GM23338 (cell line): ENCODE results near the gene MAP3K5. TPM values are rescaled to one million over a fixed set of nuclear protein-coding genes. Genes with fewer than 3 reads are reported as not detected.

Experiments
- ATAC-seq: fragments of 200-7000 bp; cut with Tn5 transposase; 3 replicates; pipeline ENCODE4 v1.9.1; 2020
- DNase-seq: peaks from one replicate; pipeline ENCODE4 v3.0.0-alpha.2; 2015; ENCODE audit warnings: low spot score
- H2AFZ ChIP-seq: fragments of 200-600 bp; sonication (generic); 2 replicates; pipeline ENCODE4 v1.8.0; 2016; ENCODE audit warnings: antibody characterized with exemption, mild to moderate bottlenecking, moderate library complexity
- H3F3A ChIP-seq: fragments of 200-600 bp; sonication (generic); replicated peaks from 2 replicates; pipeline ENCODE4 v1.8.0; 2017; ENCODE audit warnings: antibody characterized with exemption, mixed run types, low read depth
- H3K27ac ChIP-seq: fragments of 200-600 bp; sonication (generic); 2 replicates; pipeline ENCODE4 v1.6.1; 2016; ENCODE audit warnings: low read depth
- H3K27me3 ChIP-seq: fragments of 200-600 bp; sonication (generic); 2 replicates; pipeline ENCODE4 v1.8.0; 2016; ENCODE audit warnings: mild to moderate bottlenecking, mixed run types, moderate library complexity; ENCODE audit not compliant: insufficient read depth
- H3K36me3 ChIP-seq: fragments of 200-600 bp; sonication (generic); 2 replicates; pipeline ENCODE4 v1.8.0; 2016; ENCODE audit warnings: mild to moderate bottlenecking; ENCODE audit not compliant: insufficient read depth
- H3K4me1 ChIP-seq: fragments of 200-600 bp; sonication (generic); 2 replicates; pipeline ENCODE4 v1.8.0; 2016; ENCODE audit warnings: mild to moderate bottlenecking, moderate library complexity; ENCODE audit not compliant: insufficient read depth
- H3K4me2 ChIP-seq: fragments of 200-600 bp; sonication (generic); 2 replicates; pipeline ENCODE4 v1.7.1; 2017; ENCODE audit warnings: mixed run types
- H3K4me3 ChIP-seq: fragments of 200-600 bp; sonication (generic); 2 replicates; pipeline ENCODE4 v1.6.1; 2016; ENCODE audit warnings: mixed run types
- H3K79me2 ChIP-seq: fragments of 200-600 bp; sonication (generic); replicated peaks from 2 replicates; pipeline ENCODE4 v1.8.0; 2017; ENCODE audit warnings: mild to moderate bottlenecking; ENCODE audit not compliant: insufficient read depth
- H3K9me2 ChIP-seq: fragments of 200-600 bp; sonication (generic); 2 replicates; pipeline ENCODE4 v1.8.0; 2017; ENCODE audit not compliant: insufficient read depth
- H4K20me1 ChIP-seq: fragments of 200-600 bp; sonication (generic); replicated peaks from 2 replicates; pipeline ENCODE4 v1.8.0; 2017; ENCODE audit warnings: mild to moderate bottlenecking; ENCODE audit not compliant: insufficient read depth
- H3K27ac Mint-ChIP-seq: 2 replicates; pipeline ENCODE4 v1.8.0; 2020; ENCODE audit warnings: inconsistent platforms, mild to moderate bottlenecking, moderate library complexity, mixed read lengths
- H3K27me3 Mint-ChIP-seq: 3 replicates; pipeline ENCODE4 v1.8.0; 2022; ENCODE audit warnings: low read depth, mild to moderate bottlenecking, moderate library complexity, mixed read lengths, inconsistent platforms; ENCODE audit not compliant: insufficient read depth, poor library complexity
- H3K36me3 Mint-ChIP-seq: 3 replicates; pipeline ENCODE4 v1.8.0; 2021; ENCODE audit warnings: low read depth, mild to moderate bottlenecking, inconsistent platforms, moderate library complexity, mixed read lengths
- H3K4me1 Mint-ChIP-seq: 3 replicates; pipeline ENCODE4 v1.8.0; 2020; ENCODE audit warnings: mild to moderate bottlenecking, inconsistent platforms, mixed read lengths
- H3K4me3 Mint-ChIP-seq: 3 replicates; pipeline ENCODE4 v1.8.0; 2021; ENCODE audit warnings: moderate library complexity, mild to moderate bottlenecking, inconsistent platforms, mixed read lengths
- H3K9me3 Mint-ChIP-seq: 3 replicates; pipeline ENCODE4 v1.8.0; 2020; ENCODE audit warnings: moderate library complexity, mild to moderate bottlenecking, inconsistent platforms, mixed read lengths
- CREB1 ChIP-seq: fragments of 250-450 bp; sonication (Bioruptor Pico); IDR thresholded peaks from 2 replicates; pipeline ENCODE4 v1.5.0; 2020; ENCODE audit warnings: low read depth, mild to moderate bottlenecking, moderate library complexity
- CTCF ChIP-seq, 2 experiments: fragments of 200-600 bp in 1 of 2; sonication (generic) in 1 of 2; conservative IDR thresholded peaks; 2 replicates each; pipeline versions ENCODE4 v1.5.1 to v1.6.1; 2016 to 2017; ENCODE audit warnings: antibody characterized with exemption in 2 of 2, low read depth in 2 of 2, mild to moderate bottlenecking in 2 of 2, moderate library complexity in 1 of 2
- ETS1 ChIP-seq: IDR thresholded peaks from 2 replicates; pipeline ENCODE4 v1.6.1; 2016; ENCODE audit warnings: antibody characterized with exemption
- EZH2 ChIP-seq: fragments of 200-600 bp; sonication (generic); IDR thresholded peaks from one replicate; pipeline ENCODE4 v1.8.0; 2017; ENCODE audit warnings: antibody characterized with exemption, mild to moderate bottlenecking, low read depth; ENCODE audit not compliant: unreplicated experiment
- EZH2phosphoT487 ChIP-seq: fragments of 200-600 bp; sonication (generic); IDR thresholded peaks from one replicate; pipeline ENCODE4 v1.8.1; 2018; ENCODE audit warnings: antibody characterized with exemption; ENCODE audit not compliant: unreplicated experiment
- JUNB ChIP-seq: IDR thresholded peaks from one replicate; pipeline ENCODE4 v1.6.1; 2016; ENCODE audit warnings: antibody characterized with exemption; ENCODE audit not compliant: unreplicated experiment
- NANOG ChIP-seq: IDR thresholded peaks from 2 replicates; pipeline ENCODE4 v1.6.1; 2016; ENCODE audit warnings: antibody characterized with exemption, borderline replicate concordance
- POLR2AphosphoS5 ChIP-seq: IDR thresholded peaks from 2 replicates; pipeline ENCODE4 v1.6.1; 2016; ENCODE audit warnings: antibody characterized with exemption, low read depth
- REST ChIP-seq: IDR thresholded peaks from one replicate; pipeline ENCODE4 v1.6.1; 2018; ENCODE audit warnings: antibody characterized with exemption; ENCODE audit not compliant: unreplicated experiment
- STAT1 ChIP-seq: IDR thresholded peaks from one replicate; pipeline ENCODE4 v1.6.1; 2016; ENCODE audit warnings: antibody characterized with exemption; ENCODE audit not compliant: unreplicated experiment
- ZNF114 ChIP-seq: fragments of 250-450 bp; sonication (Bioruptor Pico); IDR thresholded peaks from 2 replicates; pipeline ENCODE4 v1.5.0; 2020; ENCODE audit warnings: mild to moderate bottlenecking, moderate library complexity
- ZNF331 ChIP-seq: fragments of 250-450 bp; sonication (Bioruptor Pico); IDR thresholded peaks from 2 replicates; pipeline ENCODE4 v1.5.0; 2020; ENCODE audit warnings: low read depth, mild to moderate bottlenecking, moderate library complexity
- ZNF462 ChIP-seq: fragments of 250-450 bp; sonication (Bioruptor Pico); IDR thresholded peaks from 2 replicates; pipeline ENCODE4 v1.5.0; 2020; ENCODE audit warnings: mild to moderate bottlenecking, moderate library complexity
- polyA plus RNA-seq: library from polyadenylated mRNA; unstranded; fragments of >200 nt; fragmentation: Nextera tagmentation; extraction: Ambion mirVana; gene quantifications from 2 replicates; pipeline ENCODE4 v1.2.1, GENCODE V29; 2016
- total RNA-seq: library from RNA; depleted of rRNA; stranded (reverse); fragments of >200 nt; shearing (Covaris generic); gene quantifications from 2 replicates; pipeline ENCODE4 v1.2.3, GENCODE V29; 2014

The MAP3K5 gene
- total and polyA plus RNA-seq, 2 experiments from 2014 or later, result 0.76 to 2.8 TPM

DNA sequence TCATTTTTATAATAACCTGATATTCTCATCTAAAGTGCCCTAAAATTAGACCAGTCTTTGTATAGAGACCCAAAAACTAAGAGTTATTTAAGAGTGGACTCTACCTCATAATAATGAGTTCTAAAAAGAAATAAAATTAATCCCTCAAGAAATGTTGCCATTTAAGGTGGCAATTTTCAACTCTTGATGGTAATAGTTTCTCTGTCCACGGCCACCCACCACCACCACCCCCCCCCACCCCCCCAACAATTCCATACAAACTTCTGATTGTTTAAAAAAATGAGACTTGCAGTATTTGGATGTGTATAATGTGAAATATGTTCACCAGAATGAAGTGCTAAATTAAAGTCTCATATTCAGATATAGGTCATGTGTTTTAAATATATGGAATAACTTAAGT, 244.4 kb downstream of the MAP3K5 start:
- TF ChIP-seq CTCF (conservative IDR thresholded peaks at IDR 0.05; ENCODE audit: low read depth in 2 of 2) (no peak), ZNF331 (no peak), JUNB (no peak), EZH2phosphoT487 (no peak), REST (no peak), STAT1 (no peak), ZNF462 (CRISPR knock-in tag) (no peak), CREB1 (CRISPR knock-in tag) (no peak), NANOG (no peak), ZNF114 (CRISPR knock-in tag) (no peak), ETS1 (no peak), POLR2AphosphoS5 (no peak), EZH2 (no peak)
- peaks cover 68% of the 10 kb centered on the region for H3K79me2 ChIP-seq

More for the DNA sequence above, 244.4 kb downstream of the MAP3K5 start:
- peaks cover 55% of the 10 kb centered on the region for H3K4me1 Mint-ChIP-seq
- Histone ChIP-seq H3K36me3 (no peaks in the 10 kb centered on the region), H3K4me3 (peak overlapping the region; percentile 93; the same call in 1 of the 2 replicates), H3K4me1 (peaks cover 56% of the 10 kb centered on the region), H3K4me2 (peak overlapping the region; percentile 95), H3F3A (0 out of 2 replicates have a peak, but pooled peaks cover 6% of the 10 kb centered on the region), H3K27me3 (peaks cover 19% of the 10 kb centered on the region), H2AFZ (no peak overlapping the region), H3K27ac (no peak overlapping the region), H3K9me2 (no peaks in the 10 kb centered on the region), H4K20me1 (peaks cover 4% of the 10 kb centered on the region)
- H3K4me3 Mint-ChIP-seq, result peak overlapping the region; percentile 88
- DNase-seq, result no peak
- no peaks in the 10 kb centered on the region; the same call in 2 of the 3 replicates for H3K36me3 Mint-ChIP-seq
- no peaks in the 10 kb centered on the region for H3K9me3 Mint-ChIP-seq
- H3K27me3 Mint-ChIP-seq, result peaks cover 7% of the 10 kb centered on the region
- H3K27ac Mint-ChIP-seq, result no peak overlapping the region
- ATAC-seq, result no peak
